ENCODE measurements around the gene PANK4. TPM values are rescaled to one million over a fixed set of nuclear protein-coding genes. Genes with fewer than 3 reads are reported as not detected.

PANK4 gene
- total and polyA plus RNA-seq, 9 of the 15 experiments (the other 6 are each of a cell fraction or from before 2014, with no cell fraction given) = 0.93 to 55.6 (median 31.5) TPM

GRCh38 chr1:2560299-2561073 is 34.1 kb upstream of the PANK4 start (continued):
- TF ChIP-seq ARID4B (CRISPR knock-in tag; IDR thresholded peaks at IDR 0.05) (no peak), HEY1 (CRISPR knock-in tag; IDR thresholded peaks at IDR 0.05; ENCODE audit: borderline replicate concordance) (no peak), MITF (IDR thresholded peaks at IDR 0.05) (0 out of 2 replicates have a peak, but pooled peaks have one; percentile 25), ZNF764 (CRISPR knock-in tag; IDR thresholded peaks at IDR 0.05; ENCODE audit: low read depth) (no peak), SMARCC2 (IDR thresholded peaks at IDR 0.05; ENCODE audit: low read depth) (no peak), ETV1 (tag; conservative IDR thresholded peaks at IDR 0.05; ENCODE audit: low read depth) (0 out of 2 replicates have a peak, but pooled peaks have one; percentile 13), CBX8 (IDR thresholded peaks at IDR 0.05; ENCODE audit: borderline replicate concordance, extremely low read depth, low read depth, low read length, poor library complexity, severe bottlenecking) (no peak), TRIM24 (IDR thresholded peaks at IDR 0.05) (no peak), POLR2B (IDR thresholded peaks at IDR 0.05; ENCODE audit: low read depth, partially characterized antibody) (no peak)
- TF ChIP-seq, protein P1, sequence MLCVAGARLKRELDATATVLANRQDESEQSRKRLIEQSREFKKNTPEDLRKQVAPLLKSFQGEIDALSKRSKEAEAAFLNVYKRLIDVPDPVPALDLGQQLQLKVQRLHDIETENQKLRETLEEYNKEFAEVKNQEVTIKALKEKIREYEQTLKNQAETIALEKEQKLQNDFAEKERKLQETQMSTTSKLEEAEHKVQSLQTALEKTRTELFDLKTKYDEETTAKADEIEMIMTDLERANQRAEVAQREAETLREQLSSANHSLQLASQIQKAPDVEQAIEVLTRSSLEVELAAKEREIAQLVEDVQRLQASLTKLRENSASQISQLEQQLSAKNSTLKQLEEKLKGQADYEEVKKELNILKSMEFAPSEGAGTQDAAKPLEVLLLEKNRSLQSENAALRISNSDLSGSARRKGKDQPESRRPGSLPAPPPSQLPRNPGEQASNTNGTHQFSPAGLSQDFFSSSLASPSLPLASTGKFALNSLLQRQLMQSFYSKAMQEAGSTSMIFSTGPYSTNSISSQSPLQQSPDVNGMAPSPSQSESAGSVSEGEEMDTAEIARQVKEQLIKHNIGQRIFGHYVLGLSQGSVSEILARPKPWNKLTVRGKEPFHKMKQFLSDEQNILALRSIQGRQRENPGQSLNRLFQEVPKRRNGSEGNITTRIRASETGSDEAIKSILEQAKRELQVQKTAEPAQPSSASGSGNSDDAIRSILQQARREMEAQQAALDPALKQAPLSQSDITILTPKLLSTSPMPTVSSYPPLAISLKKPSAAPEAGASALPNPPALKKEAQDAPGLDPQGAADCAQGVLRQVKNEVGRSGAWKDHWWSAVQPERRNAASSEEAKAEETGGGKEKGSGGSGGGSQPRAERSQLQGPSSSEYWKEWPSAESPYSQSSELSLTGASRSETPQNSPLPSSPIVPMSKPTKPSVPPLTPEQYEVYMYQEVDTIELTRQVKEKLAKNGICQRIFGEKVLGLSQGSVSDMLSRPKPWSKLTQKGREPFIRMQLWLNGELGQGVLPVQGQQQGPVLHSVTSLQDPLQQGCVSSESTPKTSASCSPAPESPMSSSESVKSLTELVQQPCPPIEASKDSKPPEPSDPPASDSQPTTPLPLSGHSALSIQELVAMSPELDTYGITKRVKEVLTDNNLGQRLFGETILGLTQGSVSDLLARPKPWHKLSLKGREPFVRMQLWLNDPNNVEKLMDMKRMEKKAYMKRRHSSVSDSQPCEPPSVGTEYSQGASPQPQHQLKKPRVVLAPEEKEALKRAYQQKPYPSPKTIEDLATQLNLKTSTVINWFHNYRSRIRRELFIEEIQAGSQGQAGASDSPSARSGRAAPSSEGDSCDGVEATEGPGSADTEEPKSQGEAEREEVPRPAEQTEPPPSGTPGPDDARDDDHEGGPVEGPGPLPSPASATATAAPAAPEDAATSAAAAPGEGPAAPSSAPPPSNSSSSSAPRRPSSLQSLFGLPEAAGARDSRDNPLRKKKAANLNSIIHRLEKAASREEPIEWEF (CRISPR knock-in tag; IDR thresholded peaks at IDR 0.05) = no peak
- TF ChIP-seq, protein P2, sequence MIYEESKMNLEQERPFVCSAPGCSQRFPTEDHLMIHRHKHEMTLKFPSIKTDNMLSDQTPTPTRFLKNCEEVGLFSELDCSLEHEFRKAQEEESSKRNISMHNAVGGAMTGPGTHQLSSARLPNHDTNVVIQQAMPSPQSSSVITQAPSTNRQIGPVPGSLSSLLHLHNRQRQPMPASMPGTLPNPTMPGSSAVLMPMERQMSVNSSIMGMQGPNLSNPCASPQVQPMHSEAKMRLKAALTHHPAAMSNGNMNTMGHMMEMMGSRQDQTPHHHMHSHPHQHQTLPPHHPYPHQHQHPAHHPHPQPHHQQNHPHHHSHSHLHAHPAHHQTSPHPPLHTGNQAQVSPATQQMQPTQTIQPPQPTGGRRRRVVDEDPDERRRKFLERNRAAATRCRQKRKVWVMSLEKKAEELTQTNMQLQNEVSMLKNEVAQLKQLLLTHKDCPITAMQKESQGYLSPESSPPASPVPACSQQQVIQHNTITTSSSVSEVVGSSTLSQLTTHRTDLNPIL (CRISPR knock-in tag; IDR thresholded peaks at IDR 0.05) = no peak
- TF ChIP-seq, protein P3, sequence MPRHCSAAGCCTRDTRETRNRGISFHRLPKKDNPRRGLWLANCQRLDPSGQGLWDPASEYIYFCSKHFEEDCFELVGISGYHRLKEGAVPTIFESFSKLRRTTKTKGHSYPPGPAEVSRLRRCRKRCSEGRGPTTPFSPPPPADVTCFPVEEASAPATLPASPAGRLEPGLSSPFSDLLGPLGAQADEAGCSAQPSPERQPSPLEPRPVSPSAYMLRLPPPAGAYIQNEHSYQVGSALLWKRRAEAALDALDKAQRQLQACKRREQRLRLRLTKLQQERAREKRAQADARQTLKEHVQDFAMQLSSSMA (CRISPR knock-in tag; IDR thresholded peaks at IDR 0.05) = no peak
